Measurements from ENCODE around the gene MRPS21. TPM values are rescaled to one million over a fixed set of nuclear protein-coding genes. Genes with fewer than 3 reads are reported as not detected.
A peak's percentile ranks its signal among the peaks of the same experiment; 100 is the strongest.

Gene MRPS21
- total RNA-seq (10 to 100 TPM; 48.5 to 52.0 TPM), total RNA-seq (28.9 to 78.7 (median 58.2) reads per million in 172 experiments)
- 53.1 TPM for polyA plus RNA-seq (2013, experiment 1 of 2)
- polyA plus RNA-seq (2013, experiment 2 of 2), result 44.3 TPM

- peaks cover 13% of the 10 kb centered on the region for H3K36me3 ChIP-seq (ENCODE audit: insufficient read depth, low read length)
- DNase-seq, result peak; percentile 73 to 95 (median 80)
- Mint-ChIP-seq H3K9me3 (no peaks in the 10 kb centered on the region), H3K4me1 (ENCODE audit: low read depth) (peaks cover 23% of the 10 kb centered on the region), H3K4me3 (peak within 1 kb of the TSS; percentile 92), H3K27me3 (no peaks in the 10 kb centered on the region), H3K27ac (peak within 1 kb of the TSS; percentile 96), H3K36me3 (ENCODE audit: low read depth) (peaks cover 41% of the 10 kb centered on the region)
- ChIA-PET POLR2A (no interaction called here), CTCF (no interaction called here)
- peak within 1 kb of the TSS; percentile 78 to 95 for H3K27ac ChIP-seq (ENCODE audit: low read depth in 1 of 2, low read length in 2 of 2)
- H3K9me3 ChIP-seq (ENCODE audit: control insufficient read depth in 1 of 2, insufficient read depth in 1 of 2, low read length in 2 of 2), result no peaks in the 10 kb centered on the region
- intact Hi-C loops (cut with DNase I, micrococcal nuclease), result loop anchor here in 1 of 2 experiments (1.0 to 5.0 kb wide), 4 partner anchors 11 to 69 kb away; partner anchors contain the start of genes APH1A, CIART, PRPF3 and RPRD2
- peak; percentile 95 for ATAC-seq (ENCODE audit: poor library complexity)
- TF ChIP-seq CTCF (IDR thresholded peaks at IDR 0.05), result no peak
- H3K27me3 ChIP-seq (ENCODE audit: control insufficient read depth in 1 of 2, insufficient read depth in 2 of 2, low read length in 2 of 2), result no peaks in the 10 kb centered on the region
- H3K4me1 ChIP-seq (ENCODE audit: insufficient read depth, low read length), result peaks cover 19% of the 10 kb centered on the region
- H3K4me3 ChIP-seq (ENCODE audit: low read length), result peak within 1 kb of the TSS; percentile 80
Observed at GRCh38 chr1:150293433-150294253, at the start of gene MRPS21. Gene MRPS21, plus strand, starts transcription at chr1:150293861. Its CDS starts 506 bp downstream, at chr1:150294367.

- H3K27ac Mint-ChIP-seq, result no peak overlapping the region
- Histone ChIP-seq H3K27ac (ENCODE audit: low read depth in 1 of 2, low read length in 2 of 2) (no peak overlapping the region), H3K4me1 (ENCODE audit: insufficient read depth, low read length) (no peaks in the 10 kb centered on the region), H3K36me3 (ENCODE audit: insufficient read depth, low read length) (no peaks in the 10 kb centered on the region), H3K4me3 (ENCODE audit: low read length) (no peak overlapping the region), H3K27me3 (ENCODE audit: control insufficient read depth in 1 of 2, insufficient read depth in 2 of 2, low read length in 2 of 2) (no peaks in the 10 kb centered on the region), H3K9me3 (ENCODE audit: control insufficient read depth in 1 of 2, insufficient read depth in 1 of 2, low read length in 2 of 2) (no peaks in the 10 kb centered on the region)
- ChIA-PET POLR2A (no interaction called here), CTCF (no interaction called here)
- no peak for TF ChIP-seq CTCF (IDR thresholded peaks at IDR 0.05)
- DNase-seq (no peak), ATAC-seq (ENCODE audit: poor library complexity) (no peak)
- no peaks in the 10 kb centered on the region for H3K4me1 Mint-ChIP-seq (ENCODE audit: low read depth)
- no peaks in the 10 kb centered on the region for H3K9me3 Mint-ChIP-seq
- H3K27me3 Mint-ChIP-seq, result no peaks in the 10 kb centered on the region
- H3K36me3 Mint-ChIP-seq (ENCODE audit: low read depth), result no peaks in the 10 kb centered on the region
- H3K4me3 Mint-ChIP-seq, result no peak overlapping the region
- intact Hi-C loops (cut with DNase I, micrococcal nuclease), result loop anchor here in 1 of 2 experiments (10.0 kb wide), 1 partner anchor 725 kb away; the partner anchor contains the start of gene CERS2
Observed at GRCh38 chr1:150249936-150250335, 43.7 kb upstream of the MRPS21 start.

GRCh38 chr1:150256198-150256553, 37.5 kb upstream of the MRPS21 start:
- Histone ChIP-seq H3K27ac (ENCODE audit: low read depth in 1 of 2, low read length in 2 of 2) (no peak overlapping the region), H3K4me1 (ENCODE audit: insufficient read depth, low read length) (peaks cover 17% of the 10 kb centered on the region), H3K36me3 (ENCODE audit: insufficient read depth, low read length) (no peaks in the 10 kb centered on the region), H3K4me3 (ENCODE audit: low read length) (peak overlapping the region; percentile 24), H3K9me3 (ENCODE audit: control insufficient read depth in 1 of 2, insufficient read depth in 1 of 2, low read length in 2 of 2) (no peaks in the 10 kb centered on the region), H3K27me3 (ENCODE audit: control insufficient read depth in 1 of 2, insufficient read depth in 2 of 2, low read length in 2 of 2) (peaks cover 27 to 28% of the 10 kb centered on the region in 2 experiments)
- intact Hi-C loops (cut with DNase I, micrococcal nuclease), result loop anchor here (1.0 to 10.0 kb wide), 6 partner anchors 25 to 719 kb away; partner anchors contain the start of genes CERS2 (in 1 of the 2) and PRPF3 (in 1 of the 2)
- peaks cover 40% of the 10 kb centered on the region for H3K27me3 Mint-ChIP-seq
- no peak for ATAC-seq (ENCODE audit: poor library complexity)
- H3K36me3 Mint-ChIP-seq (ENCODE audit: low read depth), result no peaks in the 10 kb centered on the region
- H3K4me1 Mint-ChIP-seq (ENCODE audit: low read depth), result peaks cover 12% of the 10 kb centered on the region
- POLR2A ChIA-PET, result interaction anchor here (0.7 to 3.5 kb wide), 6 partner anchors 13 to 260 kb away, joined by 3 to 14 read pairs (median 3); partner anchors contain the start of genes APH1A and CIART
- no peaks in the 10 kb centered on the region for H3K9me3 Mint-ChIP-seq
- no peak for TF ChIP-seq CTCF (IDR thresholded peaks at IDR 0.05)
- CTCF ChIA-PET, result interaction anchor here (0.6 to 2.3 kb wide), 24 partner anchors 10 to 276 kb away, joined by 3 to 28 read pairs (median 4); partner anchors contain the start of genes APH1A and CIART
- DNase-seq, result no peak
- H3K27ac Mint-ChIP-seq, result no peak overlapping the region
- peak overlapping the region; percentile 36 for H3K4me3 Mint-ChIP-seq

Measured in CD4-positive, alpha-beta T cell (primary cell).